Esophagus (tissue), 2 donors: Measurements from ENCODE around the gene HHLA2. TPM values are rescaled to one million over a fixed set of nuclear protein-coding genes. Genes with fewer than 3 reads are reported as not detected.

Experiments
- H3K27ac ChIP-seq, 2 donors: one replicate each; pipeline ENCODE4 v1.5.1; 2013; ENCODE audit warnings: low read depth in 2 of 2, mild to moderate bottlenecking in 2 of 2, inconsistent platforms in 1 of 2, low read length in 1 of 2, moderate library complexity in 1 of 2
- H3K27me3 ChIP-seq, 2 donors: one replicate each; pipeline ENCODE4 v1.6.1; 2013; ENCODE audit warnings: low read length in 2 of 2, control low read depth in 1 of 2, mild to moderate bottlenecking in 1 of 2; ENCODE audit not compliant: insufficient read depth in 2 of 2, control insufficient read depth in 1 of 2
- H3K36me3 ChIP-seq, 2 donors: one replicate each; pipeline ENCODE4 v1.6.1; 2013; ENCODE audit warnings: low read length in 1 of 2; ENCODE audit not compliant: control insufficient read depth in 2 of 2, insufficient read depth in 2 of 2
- H3K4me1 ChIP-seq, 2 donors: one replicate each; pipeline ENCODE4 v1.6.1; 2013; ENCODE audit warnings: low read length in 1 of 2; ENCODE audit not compliant: control insufficient read depth in 2 of 2, insufficient read depth in 2 of 2
- H3K4me3 ChIP-seq, 2 donors: one replicate each; pipeline ENCODE4 v1.5.1; 2013; ENCODE audit warnings: low read length in 2 of 2, mild to moderate bottlenecking in 2 of 2, low read depth in 1 of 2, moderate library complexity in 1 of 2
- H3K9me3 ChIP-seq, 2 donors: one replicate each; pipeline ENCODE4 v1.6.1; 2013; ENCODE audit warnings: mild to moderate bottlenecking in 2 of 2, low read depth in 1 of 2, low read length in 1 of 2, moderate library complexity in 1 of 2; ENCODE audit not compliant: control insufficient read depth in 2 of 2, insufficient read depth in 1 of 2
- WGBS, 2 donors: extraction: QIAGEN DNeasy Blood & Tissue Kit; methylation state at CpG; one replicate each; pipeline ENCODE4 v1.1.7; 2013; 5-methylcytosine and 5-hydroxymethylcytosine counted together
- polyA plus RNA-seq, 2 donors: library from polyadenylated mRNA; stranded (reverse); fragments of 200-250 nt; gene quantifications; one replicate each; pipeline ENCODE4 v1.2.3, GENCODE V29; 2013
- donor health status: healthy with polysubstance abuse.
- donor health status: Bipolar disorder and iron deficiency.

The HHLA2 gene
- polyA plus RNA-seq, 2 donors: not detected

GRCh38 chr3:108315767-108316301, 19.5 kb downstream of the HHLA2 start:
- Histone ChIP-seq H3K36me3 (no peaks in the 10 kb centered on the region), H3K9me3 (no peaks in the 10 kb centered on the region), H3K27ac (no peak overlapping the region), H3K27me3 (no peaks in the 10 kb centered on the region), H3K4me1 (no peaks in the 10 kb centered on the region), H3K4me3 (no peak overlapping the region)
- 69 to 73% methylated on average over 2 of the region's 2 CpGs for WGBS, 2 donors

- no peaks in the 10 kb centered on the region for H3K36me3 ChIP-seq
- no peaks in the 10 kb centered on the region for H3K9me3 ChIP-seq
- no peak overlapping the region for H3K4me3 ChIP-seq
- WGBS, 2 donors: 55 to 59% methylated on average over 6 of the region's 6 CpGs
- no peaks in the 10 kb centered on the region for H3K4me1 ChIP-seq
- H3K27ac ChIP-seq: no peak overlapping the region
- H3K27me3 ChIP-seq: no peaks in the 10 kb centered on the region
Measured at GRCh38 chr3:108319428-108320082, 23.2 kb downstream of the HHLA2 start.

GRCh38 chr3:108320746-108321350, 24.5 kb downstream of the HHLA2 start:
- no peak overlapping the region for H3K27ac ChIP-seq
- no peaks in the 10 kb centered on the region for H3K4me1 ChIP-seq
- no peaks in the 10 kb centered on the region for H3K36me3 ChIP-seq
- no peaks in the 10 kb centered on the region for H3K9me3 ChIP-seq
- H3K4me3 ChIP-seq: no peak overlapping the region
- no peaks in the 10 kb centered on the region for H3K27me3 ChIP-seq
- WGBS, 2 donors: 57 to 58% methylated on average over 6 of the region's 6 CpGs

GRCh38 chr3:108322352-108322751, 26.0 kb downstream of the HHLA2 start:
- 82% methylated on average over 4 of the region's 4 CpGs for whole genome bisulfite sequencing, 2 donors
- Histone ChIP-seq H3K27me3 (no peaks in the 10 kb centered on the region), H3K9me3 (no peaks in the 10 kb centered on the region), H3K4me1 (no peaks in the 10 kb centered on the region), H3K4me3 (no peak overlapping the region), H3K36me3 (no peaks in the 10 kb centered on the region), H3K27ac (no peak overlapping the region)

- Histone ChIP-seq H3K9me3 (no peaks in the 10 kb centered on the region), H3K27me3 (no peaks in the 10 kb centered on the region), H3K27ac (no peak overlapping the region), H3K4me1 (no peaks in the 10 kb centered on the region), H3K36me3 (no peaks in the 10 kb centered on the region), H3K4me3 (no peak overlapping the region)
- 79 to 82% methylated on average over 1 of the region's 1 CpG for WGBS, 2 donors
Measured at GRCh38 chr3:108324177-108324576, 27.8 kb downstream of the HHLA2 start.

- no peaks in the 10 kb centered on the region for H3K4me1 ChIP-seq
- H3K4me3 ChIP-seq: no peak overlapping the region
- no peaks in the 10 kb centered on the region for H3K27me3 ChIP-seq
- H3K36me3 ChIP-seq: no peaks in the 10 kb centered on the region
- H3K9me3 ChIP-seq: no peaks in the 10 kb centered on the region
- H3K27ac ChIP-seq: no peak overlapping the region
Measured at GRCh38 chr3:108327168-108327567, 30.8 kb downstream of the HHLA2 start.

GRCh38 chr3:108328821-108329486, 32.6 kb downstream of the HHLA2 start:
- H3K27me3 ChIP-seq: no peaks in the 10 kb centered on the region
- 22 to 33% methylated on average over 4 of the region's 4 CpGs for WGBS, 2 donors
- H3K36me3 ChIP-seq: no peaks in the 10 kb centered on the region
- H3K9me3 ChIP-seq: no peaks in the 10 kb centered on the region
- no peak overlapping the region for H3K4me3 ChIP-seq
- H3K27ac ChIP-seq: no peak overlapping the region
- no peaks in the 10 kb centered on the region for H3K4me1 ChIP-seq

- no peak overlapping the region for H3K27ac ChIP-seq
- no peaks in the 10 kb centered on the region for H3K4me1 ChIP-seq
- H3K36me3 ChIP-seq: no peaks in the 10 kb centered on the region
- H3K27me3 ChIP-seq: no peaks in the 10 kb centered on the region
- 36 to 48% methylated on average over 5 of the region's 5 CpGs for WGBS, 2 donors
- no peaks in the 10 kb centered on the region for H3K9me3 ChIP-seq
- no peak overlapping the region for H3K4me3 ChIP-seq
Measured at GRCh38 chr3:108329508-108329907, 33.2 kb downstream of the HHLA2 start.

GRCh38 chr3:108329947-108330346, 33.6 kb downstream of the HHLA2 start:
- H3K36me3 ChIP-seq: no peaks in the 10 kb centered on the region
- no peak overlapping the region for H3K4me3 ChIP-seq
- H3K4me1 ChIP-seq: no peaks in the 10 kb centered on the region
- H3K9me3 ChIP-seq: no peaks in the 10 kb centered on the region
- H3K27ac ChIP-seq: no peak overlapping the region
- no peaks in the 10 kb centered on the region for H3K27me3 ChIP-seq
